Hepatocyte (in vitro differentiated cells): ENCODE data around the gene ACKR4. TPM values are rescaled to one million over a fixed set of nuclear protein-coding genes. Genes with fewer than 3 reads are reported as not detected.

ENCODE experiments used
- DNase-seq: peaks from one replicate; pipeline ENCODE4 v3.0.0-alpha.2; 2016; ENCODE audit warnings: low spot score
- H2AFZ ChIP-seq: fragments of 200-600 bp; sonication (generic); 2 replicates; pipeline ENCODE4 v1.6.0; 2016; ENCODE audit warnings: antibody characterized with exemption, mild to moderate bottlenecking
- H3K27ac ChIP-seq: fragments of 200-600 bp; sonication (generic); 2 replicates; pipeline ENCODE4 v1.5.1; 2016; ENCODE audit warnings: mild to moderate bottlenecking
- H3K27me3 ChIP-seq: fragments of 200-600 bp; sonication (generic); 2 replicates; pipeline ENCODE4 v1.6.1; 2016
- H3K36me3 ChIP-seq: fragments of 200-600 bp; sonication (generic); replicated peaks from 2 replicates; pipeline ENCODE4 v1.5.1; 2016; ENCODE audit warnings: low read depth; ENCODE audit not compliant: insufficient read depth
- H3K4me1 ChIP-seq: fragments of 200-600 bp; sonication (generic); 2 replicates; pipeline ENCODE4 v1.5.1; 2016; ENCODE audit warnings: mild to moderate bottlenecking, moderate library complexity; ENCODE audit not compliant: insufficient read depth
- H3K4me2 ChIP-seq: fragments of 200-600 bp; sonication (generic); 2 replicates; pipeline ENCODE4 v1.6.0; 2016
- H3K4me3 ChIP-seq: fragments of 200-600 bp; sonication (generic); 2 replicates; pipeline ENCODE4 v1.5.1; 2016; ENCODE audit warnings: mild to moderate bottlenecking
- H3K79me2 ChIP-seq: fragments of 200-600 bp; sonication (generic); 2 replicates; pipeline ENCODE4 v1.6.0; 2017; ENCODE audit warnings: mild to moderate bottlenecking
- H3K9me2 ChIP-seq: fragments of 200-600 bp; sonication (generic); replicated peaks from 2 replicates; pipeline ENCODE4 v1.6.0; 2017; ENCODE audit warnings: mild to moderate bottlenecking; ENCODE audit not compliant: insufficient read depth
- H3K9me3 ChIP-seq: fragments of 200-600 bp; sonication (generic); 2 replicates; pipeline ENCODE4 v1.5.1; 2016; ENCODE audit warnings: low read depth, mild to moderate bottlenecking
- H4K20me1 ChIP-seq: fragments of 200-600 bp; sonication (generic); 2 replicates; pipeline ENCODE4 v1.6.0; 2016; ENCODE audit warnings: mild to moderate bottlenecking; ENCODE audit not compliant: insufficient read depth, poor library complexity, severe bottlenecking
- EZH2 ChIP-seq: fragments of 200-600 bp; sonication (generic); IDR thresholded peaks from 2 replicates; pipeline ENCODE4 v1.6.1; 2016; ENCODE audit warnings: antibody characterized with exemption, mild to moderate bottlenecking, borderline replicate concordance
- EZH2phosphoT487 ChIP-seq: fragments of 200-600 bp; sonication (generic); IDR thresholded peaks from one replicate; pipeline ENCODE4 v1.6.1; 2018; ENCODE audit warnings: antibody characterized with exemption, mild to moderate bottlenecking, low read depth, moderate library complexity; ENCODE audit not compliant: unreplicated experiment, severe bottlenecking
- WGBS: methylation state at CpG from one replicate; pipeline ENCODE4 v1.1.6; 2016; ENCODE audit warnings: low lambda C conversion rate; ENCODE audit errors: missing lambda C conversion rate; 5-methylcytosine and 5-hydroxymethylcytosine counted together
- polyA plus RNA-seq: library from polyadenylated mRNA; unstranded; fragments of >200 nt; fragmentation: Nextera tagmentation; extraction: Ambion mirVana; gene quantifications from 2 replicates; pipeline ENCODE4 v1.2.1, GENCODE V29; 2016
- total RNA-seq: library from RNA; depleted of rRNA; stranded (reverse); fragments of >200 nt; gene quantifications from 2 replicates; pipeline ENCODE4 v1.2.3, GENCODE V29; 2014
- TF ChIP-seq, protein P1 (sequence below): fragments of 200-600 bp; sonication (generic); IDR thresholded peaks from 2 replicates; pipeline ENCODE4 v1.5.1; 2016; ENCODE audit warnings: antibody characterized with exemption, mild to moderate bottlenecking; ENCODE audit not compliant: poor library complexity

The ACKR4 gene
- total and polyA plus RNA-seq, 2 experiments from 2014 or later = 1.2 to 1.8 TPM

DNA sequence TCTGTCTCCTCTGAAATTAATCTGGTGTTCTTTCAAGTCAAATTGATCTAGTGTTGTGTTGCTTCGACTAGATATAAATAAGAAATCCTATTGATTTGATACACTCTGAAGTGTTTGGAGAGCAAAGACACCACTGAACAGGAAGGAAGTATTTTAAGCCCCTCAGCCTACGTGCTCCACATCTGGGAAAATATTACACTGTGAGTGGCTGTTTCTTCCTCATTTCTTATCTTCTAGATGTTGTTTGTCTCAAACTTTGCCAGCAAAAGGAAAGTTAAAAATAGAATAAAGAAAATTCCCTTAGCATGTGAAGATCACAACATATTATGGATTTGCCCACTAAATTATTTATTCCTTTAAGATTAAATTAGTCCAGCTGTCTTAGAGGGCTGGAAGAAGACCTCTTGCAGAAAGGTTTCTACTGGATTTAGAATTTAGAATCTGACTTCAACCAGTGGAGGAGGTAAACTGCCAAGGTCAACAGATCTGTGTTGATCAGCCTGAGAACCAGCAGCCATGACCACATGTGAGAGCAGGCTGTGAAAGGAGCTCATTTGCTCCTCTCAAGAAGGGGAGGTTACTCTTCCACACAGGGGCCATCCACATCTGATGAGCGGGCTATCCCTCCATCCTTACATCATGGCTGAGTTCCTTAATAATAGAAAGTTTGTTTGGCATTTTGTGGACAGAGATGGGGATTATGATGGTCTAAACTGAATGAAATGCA, 46.3 kb upstream of the ACKR4 start:
- no peaks in the 10 kb centered on the region for H3K27me3 ChIP-seq
- no peak overlapping the region for H3K4me2 ChIP-seq
- no peaks in the 10 kb centered on the region for H3K79me2 ChIP-seq
- no peaks in the 10 kb centered on the region for H3K36me3 ChIP-seq
- no peak overlapping the region for H3K27ac ChIP-seq
- H3K4me1 ChIP-seq = no peaks in the 10 kb centered on the region
- H4K20me1 ChIP-seq = no peaks in the 10 kb centered on the region
- no peak overlapping the region for H2AFZ ChIP-seq
- WGBS = 76% methylated on average over 3 of the region's 3 CpGs
- H3K9me2 ChIP-seq = no peaks in the 10 kb centered on the region
- no peak overlapping the region for H3K4me3 ChIP-seq
- DNase-seq = no peak
- H3K9me3 ChIP-seq = no peaks in the 10 kb centered on the region
- TF ChIP-seq, protein P1, sequence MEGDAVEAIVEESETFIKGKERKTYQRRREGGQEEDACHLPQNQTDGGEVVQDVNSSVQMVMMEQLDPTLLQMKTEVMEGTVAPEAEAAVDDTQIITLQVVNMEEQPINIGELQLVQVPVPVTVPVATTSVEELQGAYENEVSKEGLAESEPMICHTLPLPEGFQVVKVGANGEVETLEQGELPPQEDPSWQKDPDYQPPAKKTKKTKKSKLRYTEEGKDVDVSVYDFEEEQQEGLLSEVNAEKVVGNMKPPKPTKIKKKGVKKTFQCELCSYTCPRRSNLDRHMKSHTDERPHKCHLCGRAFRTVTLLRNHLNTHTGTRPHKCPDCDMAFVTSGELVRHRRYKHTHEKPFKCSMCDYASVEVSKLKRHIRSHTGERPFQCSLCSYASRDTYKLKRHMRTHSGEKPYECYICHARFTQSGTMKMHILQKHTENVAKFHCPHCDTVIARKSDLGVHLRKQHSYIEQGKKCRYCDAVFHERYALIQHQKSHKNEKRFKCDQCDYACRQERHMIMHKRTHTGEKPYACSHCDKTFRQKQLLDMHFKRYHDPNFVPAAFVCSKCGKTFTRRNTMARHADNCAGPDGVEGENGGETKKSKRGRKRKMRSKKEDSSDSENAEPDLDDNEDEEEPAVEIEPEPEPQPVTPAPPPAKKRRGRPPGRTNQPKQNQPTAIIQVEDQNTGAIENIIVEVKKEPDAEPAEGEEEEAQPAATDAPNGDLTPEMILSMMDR = no peak
- TF ChIP-seq EZH2phosphoT487 (no peak), EZH2 (no peak)

DNA sequence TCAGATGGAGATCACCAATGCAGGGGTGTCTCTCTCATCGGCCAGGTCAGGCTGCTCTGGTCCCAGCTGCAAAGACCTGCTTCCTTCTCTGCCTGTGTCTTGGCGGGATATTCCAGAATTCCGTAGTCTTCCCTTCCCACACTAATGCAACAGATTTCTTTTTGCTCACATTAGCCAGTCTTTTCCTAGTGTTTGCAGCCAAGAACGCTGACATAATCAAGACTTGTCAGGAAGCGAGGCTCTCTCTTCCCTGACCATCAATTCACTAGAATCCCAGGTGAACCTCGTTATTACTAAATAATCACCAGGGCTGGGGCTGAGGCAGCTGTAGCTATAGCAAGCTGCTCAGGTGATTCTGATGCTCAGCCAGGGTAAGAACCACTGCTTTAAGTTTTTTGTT, 43.2 kb upstream of the ACKR4 start:
- H3K4me2 ChIP-seq = no peak overlapping the region
- no peaks in the 10 kb centered on the region for H3K79me2 ChIP-seq
- no peak overlapping the region for H3K27ac ChIP-seq
- no peak for DNase-seq
- no peaks in the 10 kb centered on the region for H3K9me3 ChIP-seq
- no peaks in the 10 kb centered on the region for H4K20me1 ChIP-seq
- no peak overlapping the region for H2AFZ ChIP-seq
- no peaks in the 10 kb centered on the region for H3K27me3 ChIP-seq
- TF ChIP-seq EZH2 = no peak
- TF ChIP-seq EZH2phosphoT487 = no peak
- TF ChIP-seq, protein P1 = no peak
- H3K36me3 ChIP-seq = no peaks in the 10 kb centered on the region
- H3K4me3 ChIP-seq = no peak overlapping the region
- no peaks in the 10 kb centered on the region for H3K4me1 ChIP-seq
- WGBS = 93% methylated on average over 6 of the region's 6 CpGs
- H3K9me2 ChIP-seq = no peaks in the 10 kb centered on the region

DNA sequence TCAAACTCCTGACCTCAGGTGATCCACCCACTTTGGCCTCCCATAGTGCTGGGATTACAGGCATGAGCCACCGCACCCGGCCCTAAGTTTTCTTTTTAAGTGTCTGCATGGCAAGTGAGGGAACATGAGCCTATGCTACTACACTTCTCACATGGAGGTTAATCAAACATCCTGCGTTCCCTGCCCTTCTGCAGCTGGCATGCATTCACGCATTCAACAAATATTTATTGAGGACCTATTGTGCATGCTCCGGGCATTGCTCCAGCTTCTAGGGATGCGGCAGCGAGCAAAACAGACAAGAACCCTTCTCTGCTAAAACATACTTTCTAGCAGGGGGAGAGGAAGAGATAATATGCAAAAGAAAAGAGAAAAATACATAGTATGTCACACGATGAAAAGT, 42.6 kb upstream of the ACKR4 start:
- DNase-seq = no peak
- Histone ChIP-seq H2AFZ (no peak overlapping the region), H3K79me2 (no peaks in the 10 kb centered on the region), H4K20me1 (no peaks in the 10 kb centered on the region), H3K9me3 (no peaks in the 10 kb centered on the region), H3K4me1 (no peaks in the 10 kb centered on the region), H3K27me3 (no peaks in the 10 kb centered on the region), H3K27ac (no peak overlapping the region), H3K4me2 (no peak overlapping the region), H3K9me2 (no peaks in the 10 kb centered on the region), H3K36me3 (no peaks in the 10 kb centered on the region), H3K4me3 (no peak overlapping the region)
- WGBS = 68% methylated on average over 8 of the region's 8 CpGs
- TF ChIP-seq EZH2phosphoT487 = no peak
- TF ChIP-seq, protein P1 = no peak
- no peak for TF ChIP-seq EZH2
